ENCODE results near the gene TREM1.

TREM1 gene

DNA sequence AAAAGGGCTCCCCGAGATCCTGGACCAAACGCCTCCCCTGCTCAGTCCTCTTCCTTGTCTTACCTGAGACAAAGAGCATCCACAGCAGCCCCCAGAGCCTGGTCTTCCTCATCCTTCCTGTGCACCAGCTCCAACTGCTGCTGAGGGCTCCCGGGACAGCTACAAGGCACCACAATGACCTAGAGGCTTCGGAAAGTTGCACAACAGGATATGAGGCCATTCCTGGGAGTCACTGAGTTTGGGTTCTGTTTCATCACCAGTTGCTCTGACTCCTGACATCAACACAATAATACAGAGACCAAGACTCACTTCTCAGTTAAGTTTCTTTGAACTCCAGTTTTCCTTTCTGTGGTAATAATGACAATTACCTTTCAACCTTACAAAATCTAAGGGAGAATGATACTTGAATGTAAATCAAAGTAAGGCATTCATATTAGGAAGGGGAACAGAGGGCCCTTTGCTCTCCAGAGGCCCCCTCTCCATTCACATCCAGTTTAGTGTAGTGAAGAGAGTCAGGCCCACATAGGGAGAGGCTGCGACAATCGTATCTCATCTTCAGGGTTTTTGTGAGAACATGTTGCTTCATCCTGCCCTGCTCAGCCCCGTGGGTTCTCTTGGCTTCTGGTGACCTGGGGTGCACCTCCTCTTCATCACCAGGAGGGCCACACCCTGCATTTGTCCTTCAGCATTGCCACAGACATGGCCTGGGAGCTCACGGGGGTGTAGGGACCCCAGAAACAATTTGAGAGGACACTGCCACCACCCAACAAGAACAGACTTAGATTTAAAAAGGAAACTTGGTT, at the start of gene TREM1:
TSS of gene TREM1 (minus strand) at position 139 of the 803 bp plus-strand sequence. CDS start at position 112, 27 bp downstream.
- Histone ChIP-seq H3K4me3 (ENCODE audit: low read length) (no peak within 1 kb of the TSS), H3K4me1 (ENCODE audit: control insufficient read depth, insufficient read depth, low read length) (no peaks in the 10 kb centered on the region), H3K9me3 (ENCODE audit: control insufficient read depth, insufficient read depth, low read length) (no peaks in the 10 kb centered on the region), H3K36me3 (ENCODE audit: control insufficient read depth, insufficient read depth, low read length) (no peaks in the 10 kb centered on the region), H3K27ac (ENCODE audit: low read length) (no peak within 1 kb of the TSS), H3K27me3 (ENCODE audit: control insufficient read depth, insufficient read depth, low read length) (peaks cover 2% of the 10 kb centered on the region; the same call in 1 of the 2 replicates)
- WGBS (ENCODE audit: insufficient coverage, insufficient read length), result no CpG with 5 or more reads among the region's 8 CpGs
- no peak for DNase-seq (ENCODE audit: low read depth, low spot score)

GRCh38 chr6:41335943-41336342, 49.5 kb upstream of the TREM1 start:
- no peaks in the 10 kb centered on the region for H3K27me3 ChIP-seq (ENCODE audit: control insufficient read depth, insufficient read depth, low read length)
- H3K36me3 ChIP-seq (ENCODE audit: control insufficient read depth, insufficient read depth, low read length), result no peaks in the 10 kb centered on the region
- no peaks in the 10 kb centered on the region for H3K9me3 ChIP-seq (ENCODE audit: control insufficient read depth, insufficient read depth, low read length)
- WGBS (ENCODE audit: insufficient coverage, insufficient read length), result no CpG with 5 or more reads among the region's 11 CpGs
- peaks cover 2% of the 10 kb centered on the region; the same call in 1 of the 2 replicates for H3K4me1 ChIP-seq (ENCODE audit: control insufficient read depth, insufficient read depth, low read length)
- no peak for DNase-seq (ENCODE audit: low read depth, low spot score)
- no peak overlapping the region for H3K4me3 ChIP-seq (ENCODE audit: low read length)
- no peak overlapping the region for H3K27ac ChIP-seq (ENCODE audit: low read length)

GRCh38 chr6:41335296-41335695, 48.8 kb upstream of the TREM1 start, which contains the start of gene NCR2:
Gene NCR2 (plus strand): TSS chr6:41335608. CDS start chr6:41335877, 269 bp downstream.
- DNase-seq (ENCODE audit: low read depth, low spot score), result no peak
- Histone ChIP-seq H3K27me3 (ENCODE audit: control insufficient read depth, insufficient read depth, low read length) (no peaks in the 10 kb centered on the region), H3K27ac (ENCODE audit: low read length) (no peak within 1 kb of the TSS), H3K4me1 (ENCODE audit: control insufficient read depth, insufficient read depth, low read length) (peaks cover 2% of the 10 kb centered on the region; the same call in 1 of the 2 replicates), H3K4me3 (ENCODE audit: low read length) (no peak within 1 kb of the TSS), H3K9me3 (ENCODE audit: control insufficient read depth, insufficient read depth, low read length) (no peaks in the 10 kb centered on the region), H3K36me3 (ENCODE audit: control insufficient read depth, insufficient read depth, low read length) (no peaks in the 10 kb centered on the region)
- no CpG with 5 or more reads among the region's 5 CpGs for WGBS (ENCODE audit: insufficient coverage, insufficient read length)

- Histone ChIP-seq H3K4me1 (ENCODE audit: control insufficient read depth, insufficient read depth, low read length) (peaks cover 2% of the 10 kb centered on the region; the same call in 1 of the 2 replicates), H3K27me3 (ENCODE audit: control insufficient read depth, insufficient read depth, low read length) (no peaks in the 10 kb centered on the region), H3K36me3 (ENCODE audit: control insufficient read depth, insufficient read depth, low read length) (no peaks in the 10 kb centered on the region), H3K4me3 (ENCODE audit: low read length) (no peak overlapping the region), H3K9me3 (ENCODE audit: control insufficient read depth, insufficient read depth, low read length) (no peaks in the 10 kb centered on the region), H3K27ac (ENCODE audit: low read length) (no peak overlapping the region)
- WGBS (ENCODE audit: insufficient coverage, insufficient read length), result no CpG with 5 or more reads among the region's 11 CpGs
- DNase-seq (ENCODE audit: low read depth, low spot score), result no peak
These were observed 48.1 kb upstream of the TREM1 start for GRCh38 chr6:41334482-41335040.

DNA sequence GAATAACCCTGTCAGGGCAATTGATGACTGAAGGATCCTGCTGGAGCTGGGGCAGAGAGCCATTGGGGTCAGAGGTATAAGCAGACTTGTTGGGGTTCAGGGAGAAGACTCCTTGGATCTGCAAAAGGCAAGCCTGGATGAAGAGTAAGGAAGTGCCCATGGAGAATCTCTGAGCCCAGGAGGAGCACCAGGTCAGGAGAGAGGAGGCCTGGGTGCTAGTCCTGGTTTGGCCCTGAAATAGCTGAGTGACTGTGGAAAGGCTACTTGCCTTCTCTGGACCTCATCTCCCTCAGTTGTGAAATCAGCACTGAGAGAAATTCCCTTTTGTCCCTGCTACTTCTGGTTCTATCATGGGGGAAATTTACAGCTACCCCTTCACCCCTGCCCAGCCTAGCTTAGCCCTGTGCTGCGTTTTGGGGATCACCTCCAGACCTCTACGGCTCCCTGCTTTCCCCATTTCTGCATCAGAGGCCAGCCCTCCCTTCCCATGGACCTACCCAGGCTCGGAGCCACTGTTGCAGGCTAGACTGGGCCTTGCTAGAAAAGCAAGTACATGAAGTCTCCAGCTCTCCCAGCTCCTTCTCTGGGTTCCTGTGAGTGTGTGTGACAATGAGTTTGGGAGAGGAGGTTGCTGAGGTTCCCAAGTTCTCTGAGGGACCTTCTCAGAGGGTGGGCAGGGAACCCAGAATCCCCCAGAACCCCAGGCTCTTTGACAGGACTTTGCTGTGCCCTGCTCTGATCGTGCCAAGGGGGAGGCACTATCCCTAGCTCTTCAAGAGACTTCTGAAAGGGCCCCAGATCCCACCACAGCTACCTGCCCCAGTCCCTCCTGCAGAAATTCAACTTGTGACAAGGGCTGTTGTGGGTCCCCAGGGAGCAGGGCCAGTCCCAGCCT, 46.6 kb upstream of the TREM1 start:
- no peak overlapping the region for H3K27ac ChIP-seq (ENCODE audit: low read length)
- H3K4me3 ChIP-seq (ENCODE audit: low read length), result no peak overlapping the region
- no peaks in the 10 kb centered on the region for H3K27me3 ChIP-seq (ENCODE audit: control insufficient read depth, insufficient read depth, low read length)
- WGBS (ENCODE audit: insufficient coverage, insufficient read length), result no CpG with 5 or more reads among the region's 4 CpGs
- H3K9me3 ChIP-seq (ENCODE audit: control insufficient read depth, insufficient read depth, low read length), result no peaks in the 10 kb centered on the region
- no peaks in the 10 kb centered on the region for H3K36me3 ChIP-seq (ENCODE audit: control insufficient read depth, insufficient read depth, low read length)
- no peak for DNase-seq (ENCODE audit: low read depth, low spot score)
- H3K4me1 ChIP-seq (ENCODE audit: control insufficient read depth, insufficient read depth, low read length), result peaks cover 2% of the 10 kb centered on the region; the same call in 1 of the 2 replicates

DNA sequence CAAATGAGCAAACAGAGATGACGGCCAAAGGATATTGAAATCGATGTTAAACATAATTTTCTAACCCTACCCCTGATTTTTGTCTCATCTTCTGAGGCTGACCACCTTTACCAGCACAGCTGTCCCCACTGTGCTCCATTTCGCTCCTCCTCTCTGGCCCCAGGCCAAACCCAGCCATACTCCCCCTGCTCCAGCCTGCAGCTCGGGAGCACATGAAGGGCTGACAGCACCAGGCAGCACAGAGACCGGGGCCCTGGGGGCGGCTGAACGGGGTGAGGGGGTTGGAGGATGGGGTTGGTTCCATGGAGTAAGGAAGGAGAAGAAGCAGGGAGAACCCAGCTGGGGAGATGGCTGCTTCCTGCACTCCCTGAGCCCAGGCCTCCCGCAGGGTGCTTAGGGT, 45.8 kb upstream of the TREM1 start:
- Histone ChIP-seq H3K4me3 (ENCODE audit: low read length) (no peak overlapping the region), H3K36me3 (ENCODE audit: control insufficient read depth, insufficient read depth, low read length) (no peaks in the 10 kb centered on the region), H3K4me1 (ENCODE audit: control insufficient read depth, insufficient read depth, low read length) (peaks cover 2% of the 10 kb centered on the region; the same call in 1 of the 2 replicates), H3K27ac (ENCODE audit: low read length) (no peak overlapping the region), H3K27me3 (ENCODE audit: control insufficient read depth, insufficient read depth, low read length) (no peaks in the 10 kb centered on the region), H3K9me3 (ENCODE audit: control insufficient read depth, insufficient read depth, low read length) (no peaks in the 10 kb centered on the region)
- DNase-seq (ENCODE audit: low read depth, low spot score), result no peak
- WGBS (ENCODE audit: insufficient coverage, insufficient read length), result no CpG with 5 or more reads among the region's 8 CpGs

GRCh38 chr6:41331401-41332150, 45.1 kb upstream of the TREM1 start:
- Histone ChIP-seq H3K4me1 (ENCODE audit: control insufficient read depth, insufficient read depth, low read length) (peaks cover 2% of the 10 kb centered on the region; the same call in 1 of the 2 replicates), H3K27ac (ENCODE audit: low read length) (no peak overlapping the region), H3K4me3 (ENCODE audit: low read length) (no peak overlapping the region), H3K9me3 (ENCODE audit: control insufficient read depth, insufficient read depth, low read length) (no peaks in the 10 kb centered on the region), H3K27me3 (ENCODE audit: control insufficient read depth, insufficient read depth, low read length) (no peaks in the 10 kb centered on the region), H3K36me3 (ENCODE audit: control insufficient read depth, insufficient read depth, low read length) (no peaks in the 10 kb centered on the region)
- DNase-seq (ENCODE audit: low read depth, low spot score), result no peak
- WGBS (ENCODE audit: insufficient coverage, insufficient read length), result no CpG with 5 or more reads among the region's 11 CpGs

DNA sequence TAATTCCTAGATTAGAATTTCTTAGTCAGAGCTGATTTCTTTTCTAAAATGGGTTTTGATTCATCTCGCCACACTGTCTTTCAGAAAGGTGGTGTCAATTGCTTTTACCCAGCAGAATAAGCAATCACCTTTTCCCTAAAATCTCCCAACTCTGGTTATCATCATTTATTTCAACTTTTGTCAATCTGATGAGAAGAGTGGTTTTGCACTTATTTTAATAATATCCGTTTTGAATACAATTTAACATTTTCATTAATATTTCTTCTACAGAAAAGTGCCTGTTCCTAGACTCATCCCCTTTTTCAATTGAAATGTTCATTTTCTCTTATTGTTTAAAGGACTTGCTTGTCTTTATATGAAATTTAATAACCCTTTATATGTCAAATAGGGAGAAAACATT, 40.7 kb upstream of the TREM1 start:
- Histone ChIP-seq H3K36me3 (ENCODE audit: control insufficient read depth, insufficient read depth, low read length) (no peaks in the 10 kb centered on the region), H3K27ac (ENCODE audit: low read length) (no peak overlapping the region), H3K9me3 (ENCODE audit: control insufficient read depth, insufficient read depth, low read length) (no peaks in the 10 kb centered on the region), H3K4me1 (ENCODE audit: control insufficient read depth, insufficient read depth, low read length) (no peaks in the 10 kb centered on the region; the same call in 1 of the 2 replicates), H3K27me3 (ENCODE audit: control insufficient read depth, insufficient read depth, low read length) (no peaks in the 10 kb centered on the region), H3K4me3 (ENCODE audit: low read length) (no peak overlapping the region)
- no CpG with 5 or more reads among the region's 2 CpGs for WGBS (ENCODE audit: insufficient coverage, insufficient read length)
- DNase-seq (ENCODE audit: low read depth, low spot score), result no peak

DNA sequence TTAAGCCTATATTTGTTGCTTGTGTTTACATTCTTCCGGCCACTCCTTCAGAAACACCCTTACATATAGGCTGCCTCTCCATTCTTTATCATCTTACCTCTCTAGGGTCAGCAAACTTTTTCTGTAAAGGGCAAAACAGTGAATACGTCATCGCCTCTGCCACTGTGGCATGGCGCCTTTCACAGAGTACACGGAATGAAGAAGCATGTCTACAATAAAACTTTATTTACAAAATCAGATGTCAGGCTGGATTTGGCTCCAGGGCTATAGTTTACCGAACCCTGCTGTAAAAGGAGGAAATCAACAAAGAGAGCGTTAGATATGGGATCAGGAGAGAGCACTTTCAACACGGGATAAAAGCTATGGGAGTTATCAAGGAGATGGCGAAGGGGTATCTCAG, 39.6 kb upstream of the TREM1 start:
- Histone ChIP-seq H3K27ac (ENCODE audit: low read length) (no peak overlapping the region), H3K9me3 (ENCODE audit: control insufficient read depth, insufficient read depth, low read length) (no peaks in the 10 kb centered on the region), H3K4me3 (ENCODE audit: low read length) (no peak overlapping the region), H3K27me3 (ENCODE audit: control insufficient read depth, insufficient read depth, low read length) (no peaks in the 10 kb centered on the region), H3K36me3 (ENCODE audit: control insufficient read depth, insufficient read depth, low read length) (no peaks in the 10 kb centered on the region), H3K4me1 (ENCODE audit: control insufficient read depth, insufficient read depth, low read length) (no peaks in the 10 kb centered on the region; the same call in 1 of the 2 replicates)
- no CpG with 5 or more reads among the region's 9 CpGs for WGBS (ENCODE audit: insufficient coverage, insufficient read length)
- no peak for DNase-seq (ENCODE audit: low read depth, low spot score)

Data from iPS DF 6.9 (cell line).